GM12878 (cell line): ENCODE measurements around the gene FAM120A. TPM values are rescaled to one million over a fixed set of nuclear protein-coding genes. Genes with fewer than 3 reads are reported as not detected.

Experiments
- ATAC-seq: fragments of 200-7000 bp; cut with Tn5 transposase; 3 replicates; pipeline ENCODE4 v1.9.1; 2020; ENCODE audit warnings: mild to moderate bottlenecking, moderate library complexity
- BruUV-seq: library from RNA; stranded (reverse); fragments of 400-500 nt; replicated peaks from 2 replicates; lab custom pipeline; 2021; lab: Mats Ljungman, UMichigan
- CTCF ChIA-PET: fragments of 300-600 bp; sonication (Branson Sonifier 250); formaldehyde crosslinking; extraction: SDS; loops from one replicate; lab custom pipeline; 2021; ENCODE audit warnings: inconsistent platforms; lab: Yijun Ruan, JAX
- POLR2A ChIA-PET: fragments of 350-600 bp; formaldehyde crosslinking; extraction: SDS; loops from one replicate; lab custom pipeline; 2021; ENCODE audit warnings: inconsistent platforms; lab: Charles Lee
- RAD21 ChIA-PET: fragments of 300-600 bp; sonication (Branson Sonifier 250); formaldehyde crosslinking; loops from one replicate; lab custom pipeline; 2023; ENCODE audit warnings: antibody characterized with exemption; ENCODE audit not compliant: unreplicated experiment; lab: Charles Lee
- SMC1A ChIA-PET: fragments of 300-600 bp; sonication (Branson Sonifier 250); formaldehyde crosslinking; loops from one replicate; lab custom pipeline; 2023; ENCODE audit not compliant: unreplicated experiment, uncharacterized antibody; lab: Charles Lee
- DNase-seq: peaks from one replicate; pipeline ENCODE4 v3.0.0-alpha.2; 2011; ENCODE audit warnings: low read depth, low spot score
- FAIRE-seq: peaks from 3 replicates; lab custom pipeline; 2011; peaks lifted over from hg19 to GRCh38; lab: Jason Lieb, UNC
- H2AFZ ChIP-seq: 2 replicates; pipeline ENCODE4 v1.6.0; 2011; ENCODE audit warnings: low read depth, low read length, control low read depth; ENCODE audit not compliant: control insufficient read depth
- H3K27ac ChIP-seq: 2 replicates; pipeline ENCODE4 v1.5.1; 2011; ENCODE audit warnings: control low read depth; ENCODE audit not compliant: control insufficient read depth, insufficient read depth
- H3K27me3 ChIP-seq, 2 experiments: replicated peaks in 1 of 2; 2 replicates each; pipeline versions ENCODE4 v1.6.0 to v1.6.1; 2011; ENCODE audit warnings: low read length in 1 of 2; ENCODE audit not compliant: control insufficient read depth in 2 of 2, insufficient read depth in 2 of 2
- H3K36me3 ChIP-seq, 2 experiments: 2 replicates each; pipeline ENCODE4 v1.5.1; 2011; ENCODE audit warnings: low read length in 1 of 2; ENCODE audit not compliant: control insufficient read depth in 2 of 2, insufficient read depth in 2 of 2
- H3K4me1 ChIP-seq: 2 replicates; pipeline ENCODE4 v1.6.1; 2011; ENCODE audit warnings: mild to moderate bottlenecking, low read length, moderate library complexity, mixed read lengths; ENCODE audit not compliant: control insufficient read depth, insufficient read depth
- H3K4me2 ChIP-seq: 2 replicates; pipeline ENCODE4 v1.6.0; 2011; ENCODE audit warnings: control low read depth; ENCODE audit not compliant: control insufficient read depth, insufficient read depth
- H3K4me3 ChIP-seq: fragments of 200-600 bp; sonication (generic); 2 replicates; pipeline ENCODE4 v1.5.1; 2016
- H3K79me2 ChIP-seq: 2 replicates; pipeline ENCODE4 v1.6.0; 2011; ENCODE audit warnings: low read length; ENCODE audit not compliant: control insufficient read depth, insufficient read depth
- H3K9ac ChIP-seq: 2 replicates; pipeline ENCODE4 v1.8.0; 2011; ENCODE audit warnings: low read length, control low read depth, mixed read lengths; ENCODE audit not compliant: control insufficient read depth, insufficient read depth
- H3K9me3 ChIP-seq: replicated peaks from 3 replicates; pipeline ENCODE4 v1.5.1; 2011; ENCODE audit warnings: mild to moderate bottlenecking, low read length; ENCODE audit not compliant: control insufficient read depth, insufficient read depth
- H4K20me1 ChIP-seq: 2 replicates; pipeline ENCODE4 v1.6.0; 2011; ENCODE audit not compliant: control insufficient read depth, insufficient read depth
- EED ChIP-seq: sonication (generic); IDR thresholded peaks from 2 replicates; pipeline ENCODE4 v1.6.1; 2016; ENCODE audit warnings: antibody characterized with exemption, low read depth
- EGR1 ChIP-seq, 2 experiments: IDR thresholded peaks; 1 replicate in 1 of 2; 2 replicates in 1 of 2; pipeline ENCODE4 v1.6.1; 2011 to 2012; ENCODE audit warnings: low read depth in 2 of 2, low read length in 2 of 2, borderline replicate concordance in 1 of 2, mild to moderate bottlenecking in 1 of 2, moderate library complexity in 1 of 2
- EP300 ChIP-seq, 2 experiments: fragments of 150-350 bp in 1 of 2; IDR thresholded peaks; 2 replicates each; pipeline ENCODE4 v1.6.1; 2011 to 2012; ENCODE audit warnings: low read depth in 2 of 2, low read length in 2 of 2, borderline replicate concordance in 1 of 2, improper control_type of control experiment in 1 of 2, inconsistent platforms in 1 of 2; ENCODE audit not compliant: control insufficient read depth in 1 of 2
- FOXK2 ChIP-seq: fragments of 450-650 bp; IDR thresholded peaks from 2 replicates; pipeline ENCODE4 v1.6.1; 2017; ENCODE audit warnings: mild to moderate bottlenecking, moderate library complexity
- LARP7 ChIP-seq: fragments of 450-650 bp; IDR thresholded peaks from 2 replicates; pipeline ENCODE4 v1.6.1; 2017; ENCODE audit warnings: mild to moderate bottlenecking
- MEF2A ChIP-seq: IDR thresholded peaks from 2 replicates; pipeline ENCODE4 v1.6.1; 2011; ENCODE audit warnings: low read depth, mild to moderate bottlenecking, low read length, moderate library complexity; ENCODE audit not compliant: insufficient read depth
- POLR2AphosphoS5 ChIP-seq: IDR thresholded peaks from 2 replicates; pipeline ENCODE4 v1.6.1; 2011; ENCODE audit warnings: mild to moderate bottlenecking, low read length, inconsistent platforms
- SIN3A ChIP-seq: IDR thresholded peaks from 2 replicates; pipeline ENCODE4 v1.6.1; 2012; ENCODE audit warnings: low read depth, low read length, improper control_type of control experiment
- SMAD5 ChIP-seq: IDR thresholded peaks from 2 replicates; pipeline ENCODE4 v1.6.1; 2016; ENCODE audit warnings: antibody characterized with exemption, low read depth
- SPI1 ChIP-seq: IDR thresholded peaks from 2 replicates; pipeline ENCODE4 v1.6.1; 2011; ENCODE audit warnings: low read depth, mild to moderate bottlenecking, low read length, moderate library complexity, borderline replicate concordance; ENCODE audit not compliant: insufficient read depth
- SREBF1 ChIP-seq: IDR thresholded peaks from 2 replicates; pipeline ENCODE4 v1.6.1; 2012; ENCODE audit warnings: mild to moderate bottlenecking, low read length
- SUPT20H ChIP-seq: IDR thresholded peaks from 2 replicates; pipeline ENCODE4 v1.6.1; 2011; ENCODE audit warnings: low read depth, mild to moderate bottlenecking, low read length, moderate library complexity, borderline replicate concordance; ENCODE audit not compliant: control insufficient read depth
- YBX1 ChIP-seq: fragments of 450-650 bp; IDR thresholded peaks from 2 replicates; pipeline ENCODE4 v1.6.1; 2016; ENCODE audit warnings: antibody characterized with exemption
- ZNF592 ChIP-seq: fragments of 450-650 bp; IDR thresholded peaks from 2 replicates; pipeline ENCODE4 v1.6.1; 2017; ENCODE audit warnings: mild to moderate bottlenecking, moderate library complexity
- WGBS: methylation state at CpG from one replicate; pipeline ENCODE4 v1.1.6; 2016; ENCODE audit warnings: low lambda C conversion rate; ENCODE audit not compliant: insufficient replicate concordance, insufficient coverage; ENCODE audit errors: missing lambda C conversion rate; 5-methylcytosine and 5-hydroxymethylcytosine counted together
- in situ Hi-C: fragments of 300-500 bp; cut with MboI; formaldehyde crosslinking; loops from 9 replicates; pipeline ENCODE4 v1.14.3; 2018; ENCODE audit warnings: mixed read lengths
- intact Hi-C: fragments of 100-400 bp; cut with micrococcal nuclease; formaldehyde crosslinking; loops from one replicate; pipeline ENCODE4 v1.14.2; 2022; ENCODE audit not compliant: unreplicated experiment
- polyA plus RNA-seq, 11 experiments: library from polyadenylated mRNA; depleted of rRNA in 4 of 11; unstranded in 6 of 11; stranded (reverse) in 5 of 11; fragments of >200 nt; fragmentation: Nextera tagmentation in 4 of 11; fragmentation: Illumina TruSeq in 1 of 11; extraction: Ambion mirVana in 4 of 11; extraction: Trizol in 1 of 11; gene quantifications; 1 replicate in 1 of 11; 2 replicates in 10 of 11; pipeline versions ENCODE4 v1.2.1 to v1.2.3, GENCODE V29; 2011 to 2016; ENCODE audit warnings: inconsistent platforms in 2 of 11, missing spikeins in 2 of 11, low read depth in 1 of 11
- total RNA-seq, 4 experiments: library from RNA; depleted of rRNA in 3 of 4; stranded (reverse); fragments of >200 nt in 3 of 4; fragmentation: Illumina TruSeq in 1 of 4; extraction: Trizol in 1 of 4; gene quantifications; 2 replicates each; pipeline versions ENCODE4 v1.2.1 to v1.2.3, GENCODE V29; 2013 to 2021
- TF ChIP-seq, protein P1 (sequence below): fragments of 450-650 bp; conservative IDR thresholded peaks from 2 replicates; pipeline ENCODE4 v1.6.1; 2017; ENCODE audit warnings: mild to moderate bottlenecking, moderate library complexity

Gene FAM120A
- total and polyA plus RNA-seq, 10 of the 15 experiments (the other 5 are each of a cell fraction or from before 2014, with no cell fraction given), result 13.1 to 89.6 (median 52.5) TPM

- H3K4me1 ChIP-seq, result 0 out of 2 replicates have a peak, but pooled peaks cover 4% of the 10 kb centered on the region
- ChIA-PET CTCF (interaction anchor here (0.8 to 1.9 kb wide), 4 partner anchors 10 to 23 kb away, joined by 3 to 5 read pairs (median 4); no protein-coding TSS in a partner anchor), POLR2A (interaction anchor here (1.7 kb wide), 1 partner anchor 23 kb away, joined by 10 read pairs; the partner anchor contains the start of gene FAM120AOS), SMC1A (interaction anchor here (0.6 to 3.0 kb wide), 7 partner anchors 9 to 23 kb away, joined by 3 to 14 read pairs (median 5); partner anchors contain the start of gene FAM120AOS), RAD21 (interaction anchor here (1.0 kb wide), 1 partner anchor 13 kb away, joined by 3 read pairs; no protein-coding TSS in a partner anchor)
- H3K9ac ChIP-seq, result no peak overlapping the region
- peaks cover 18% of the 10 kb centered on the region for H3K79me2 ChIP-seq
- H3K4me3 ChIP-seq, result no peak overlapping the region
- H4K20me1 ChIP-seq, result no peaks in the 10 kb centered on the region
- 99% methylated on average over 4 of the region's 4 CpGs for WGBS
- H2AFZ ChIP-seq, result no peak overlapping the region
- FAIRE-seq (no peak), ATAC-seq (no peak), DNase-seq (no peak)
- H3K36me3 ChIP-seq, result peaks cover 2 to 7% of the 10 kb centered on the region in 2 experiments; a peak in 2 of 4 replicates
- H3K4me2 ChIP-seq, result no peak overlapping the region
- in situ Hi-C loops (no loop called here), intact Hi-C loops (no loop called here)
- no TSS peak for BruUV-seq
- no peaks in the 10 kb centered on the region for H3K27me3 ChIP-seq
- no peaks in the 10 kb centered on the region for H3K9me3 ChIP-seq
- H3K27ac ChIP-seq, result no peak overlapping the region
- TF ChIP-seq EP300 (IDR thresholded peaks at IDR 0.05; ENCODE audit: borderline replicate concordance in 1 of 2, control insufficient read depth in 1 of 2, low read depth in 2 of 2, low read length in 2 of 2), result no peak
- no peak for TF ChIP-seq SMAD5
- no peak for TF ChIP-seq SUPT20H
- TF ChIP-seq SIN3A, result no peak
- no peak for TF ChIP-seq LARP7
- no peak for TF ChIP-seq EGR1 (IDR thresholded peaks at IDR 0.05; ENCODE audit: borderline replicate concordance in 1 of 2, low read depth in 2 of 2, low read length in 2 of 2)
- no peak for TF ChIP-seq POLR2AphosphoS5
- TF ChIP-seq YBX1, result no peak
- TF ChIP-seq, protein P1, sequence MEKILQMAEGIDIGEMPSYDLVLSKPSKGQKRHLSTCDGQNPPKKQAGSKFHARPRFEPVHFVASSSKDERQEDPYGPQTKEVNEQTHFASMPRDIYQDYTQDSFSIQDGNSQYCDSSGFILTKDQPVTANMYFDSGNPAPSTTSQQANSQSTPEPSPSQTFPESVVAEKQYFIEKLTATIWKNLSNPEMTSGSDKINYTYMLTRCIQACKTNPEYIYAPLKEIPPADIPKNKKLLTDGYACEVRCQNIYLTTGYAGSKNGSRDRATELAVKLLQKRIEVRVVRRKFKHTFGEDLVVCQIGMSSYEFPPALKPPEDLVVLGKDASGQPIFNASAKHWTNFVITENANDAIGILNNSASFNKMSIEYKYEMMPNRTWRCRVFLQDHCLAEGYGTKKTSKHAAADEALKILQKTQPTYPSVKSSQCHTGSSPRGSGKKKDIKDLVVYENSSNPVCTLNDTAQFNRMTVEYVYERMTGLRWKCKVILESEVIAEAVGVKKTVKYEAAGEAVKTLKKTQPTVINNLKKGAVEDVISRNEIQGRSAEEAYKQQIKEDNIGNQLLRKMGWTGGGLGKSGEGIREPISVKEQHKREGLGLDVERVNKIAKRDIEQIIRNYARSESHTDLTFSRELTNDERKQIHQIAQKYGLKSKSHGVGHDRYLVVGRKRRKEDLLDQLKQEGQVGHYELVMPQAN, result no peak
- no peak for TF ChIP-seq EED
- no peak for TF ChIP-seq SREBF1
- TF ChIP-seq MEF2A, result no peak
- no peak for TF ChIP-seq SPI1
- no peak for TF ChIP-seq ZNF592
- TF ChIP-seq FOXK2, result no peak
Measured at GRCh38 chr9:93476924-93477323, 25.4 kb downstream of the FAM120A start.
